ENCODE measurements around the gene PRKAG2. TPM values are rescaled to one million over a fixed set of nuclear protein-coding genes. Genes with fewer than 3 reads are reported as not detected.

Gene PRKAG2
- total RNA-seq, 4 donors from 2014 or later, result 25.1 to 57.8 (median 46.7) TPM

DNA sequence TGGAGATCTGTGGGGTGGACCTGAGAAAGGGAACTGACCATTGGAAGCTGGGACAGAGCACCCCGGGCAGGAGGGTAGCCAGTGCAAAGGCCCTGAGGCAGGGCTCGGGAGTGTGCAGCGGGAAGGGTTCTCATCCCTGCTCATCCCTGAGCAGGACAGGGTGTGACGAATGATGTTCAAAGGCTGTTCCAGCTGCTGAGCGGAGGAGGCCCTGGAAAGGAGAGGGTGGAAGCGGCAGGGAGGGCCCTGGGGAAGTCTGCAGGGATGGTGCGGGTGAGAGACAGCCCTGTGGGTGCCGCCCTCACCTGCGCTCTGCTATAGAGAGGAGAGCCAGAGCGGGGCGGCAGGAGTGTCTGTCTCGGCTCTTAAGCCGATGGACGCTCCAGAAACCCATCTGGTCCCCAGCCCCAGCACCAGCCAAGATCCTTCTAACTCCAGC lies 43.7 kb downstream of the PRKAG2 start:
- TF ChIP-seq POLR2AphosphoS5 (IDR thresholded peaks at IDR 0.05) (no peak), EP300 (IDR thresholded peaks at IDR 0.05; ENCODE audit: low read depth) (no peak), POLR2A (IDR thresholded peaks at IDR 0.05) (no peak), CTCF (IDR thresholded peaks at IDR 0.05) (no peak)
- Histone ChIP-seq H3K4me1 (peaks cover 0 to 4% (median 0%) of the 10 kb centered on the region in 4 donors), H3K27me3 (no peaks in the 10 kb centered on the region), H3K36me3 (no peaks in the 10 kb centered on the region), H3K4me3 (no peak overlapping the region), H3K27ac (no peak overlapping the region), H3K9me3 (no peaks in the 10 kb centered on the region)
- no peak for DNase-seq
- intact Hi-C loops (cut with DNase I; ENCODE audit: low total_unique reads) (no loop called here), in situ Hi-C loops (cut with MboI; ENCODE audit: low pct_ligation_motif_present in 1 of 4, low pct_unique_long_range_greater_than_20kb in 1 of 4, low sequenced_read_pairs in 3 of 4) (no loop called here)
- WGBS, 2 donors (ENCODE audit: low coverage in 1 of 2), result 89 to 94% methylated on average over 5 to 14 of the region's 14 CpGs

GRCh38 chr7:151832656-151833055 lies 44.3 kb downstream of the PRKAG2 start:
- no peaks in the 10 kb centered on the region for H3K9me3 ChIP-seq
- in situ Hi-C loops (cut with MboI; ENCODE audit: low pct_ligation_motif_present in 1 of 4, low pct_unique_long_range_greater_than_20kb in 1 of 4, low sequenced_read_pairs in 3 of 4), result no loop called here
- no peak overlapping the region for H3K4me3 ChIP-seq
- peaks cover 0 to 1% (median 0%) of the 10 kb centered on the region in 4 donors for H3K4me1 ChIP-seq
- intact Hi-C loops (cut with DNase I; ENCODE audit: low total_unique reads), result no loop called here
- H3K27me3 ChIP-seq, result no peaks in the 10 kb centered on the region
- no peaks in the 10 kb centered on the region for H3K36me3 ChIP-seq
- no peak for TF ChIP-seq EP300 (IDR thresholded peaks at IDR 0.05; ENCODE audit: low read depth)
- TF ChIP-seq POLR2A (IDR thresholded peaks at IDR 0.05), result no peak
- no peak for TF ChIP-seq CTCF (IDR thresholded peaks at IDR 0.05)
- no peak for TF ChIP-seq POLR2AphosphoS5 (IDR thresholded peaks at IDR 0.05)
- WGBS, 2 donors (ENCODE audit: low coverage in 1 of 2), result 92 to 100% methylated on average over 3 to 11 of the region's 11 CpGs
- no peak overlapping the region for H3K27ac ChIP-seq
- no peak for DNase-seq

DNA sequence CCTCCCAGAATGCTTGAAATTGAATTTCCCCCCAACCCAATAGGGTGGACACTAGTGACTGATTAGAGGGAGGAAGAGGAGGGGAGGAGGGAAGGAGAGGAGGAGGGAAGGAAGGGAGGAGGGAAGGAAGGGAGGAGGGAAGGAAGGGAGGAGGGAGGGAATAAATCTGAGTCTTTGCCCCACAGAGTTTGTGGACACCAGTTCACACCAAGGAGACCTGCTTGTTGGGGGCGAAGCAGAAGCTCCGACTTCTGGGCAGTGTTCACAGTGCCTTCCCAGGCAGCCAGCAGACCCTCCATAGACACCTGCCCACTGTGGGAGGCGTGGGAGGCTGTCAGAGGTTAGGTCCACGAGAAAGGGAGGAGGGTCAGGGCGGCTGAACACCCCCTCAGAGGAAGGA lies 44.8 kb downstream of the PRKAG2 start:
- intact Hi-C loops (cut with DNase I; ENCODE audit: low total_unique reads), result no loop called here
- H3K27ac ChIP-seq, result no peak overlapping the region
- in situ Hi-C loops (cut with MboI; ENCODE audit: low pct_ligation_motif_present in 1 of 4, low pct_unique_long_range_greater_than_20kb in 1 of 4, low sequenced_read_pairs in 3 of 4), result no loop called here

GRCh38 chr7:151831606-151832005 lies 45.3 kb downstream of the PRKAG2 start:
- Histone ChIP-seq H3K36me3 (no peaks in the 10 kb centered on the region), H3K4me3 (no peak overlapping the region), H3K9me3 (no peaks in the 10 kb centered on the region), H3K4me1 (peaks cover 0 to 7% (median 0%) of the 10 kb centered on the region in 4 donors), H3K27ac (no peak overlapping the region), H3K27me3 (no peaks in the 10 kb centered on the region)
- in situ Hi-C loops (cut with MboI; ENCODE audit: low pct_ligation_motif_present in 1 of 4, low pct_unique_long_range_greater_than_20kb in 1 of 4, low sequenced_read_pairs in 3 of 4) (no loop called here), intact Hi-C loops (cut with DNase I; ENCODE audit: low total_unique reads) (no loop called here)
- TF ChIP-seq POLR2A (IDR thresholded peaks at IDR 0.05) (no peak), POLR2AphosphoS5 (IDR thresholded peaks at IDR 0.05) (no peak), CTCF (IDR thresholded peaks at IDR 0.05) (no peak), EP300 (IDR thresholded peaks at IDR 0.05; ENCODE audit: low read depth) (no peak)
- no peak for DNase-seq
- 95 to 100% methylated on average over 1 to 13 of the region's 13 CpGs for WGBS, 2 donors (ENCODE audit: low coverage in 1 of 2)

More for the DNA sequence above, 44.8 kb downstream of the PRKAG2 start:
- Histone ChIP-seq H3K4me3 (no peak overlapping the region), H3K4me1 (peaks cover 0 to 2% (median 0%) of the 10 kb centered on the region in 4 donors), H3K27me3 (no peaks in the 10 kb centered on the region), H3K36me3 (no peaks in the 10 kb centered on the region), H3K9me3 (no peaks in the 10 kb centered on the region)
- DNase-seq, result no peak
- 90 to 91% methylated on average over 3 to 5 of the region's 5 CpGs for WGBS, 2 donors (ENCODE audit: low coverage in 1 of 2)
- TF ChIP-seq POLR2AphosphoS5 (IDR thresholded peaks at IDR 0.05), result no peak
- TF ChIP-seq EP300 (IDR thresholded peaks at IDR 0.05; ENCODE audit: low read depth), result no peak
- TF ChIP-seq CTCF (IDR thresholded peaks at IDR 0.05), result no peak
- no peak for TF ChIP-seq POLR2A (IDR thresholded peaks at IDR 0.05)

Measured in transverse colon (tissue), 4 donors.